Measurements from ENCODE around the gene ANKRD33B.
"Not testable (repeated sequence)": the region's sequence is repeated elsewhere in the genome, so short reads cannot be mapped to it uniquely, and the experiment has no call there.

The ANKRD33B gene

GRCh38 chr5:10596886-10597451 lies 33.1 kb downstream of the ANKRD33B start:
- peaks cover 66% of the 10 kb centered on the region for H3K4me1 Mint-ChIP-seq (ENCODE audit: low read depth)
- no peak overlapping the region for H3K4me3 Mint-ChIP-seq
- H3K9me3 Mint-ChIP-seq = peaks cover 6% of the 10 kb centered on the region
- no peaks in the 10 kb centered on the region for H3K27me3 Mint-ChIP-seq (ENCODE audit: low read depth)
- peaks cover 24% of the 10 kb centered on the region for H3K36me3 Mint-ChIP-seq (ENCODE audit: low read depth)
- H3K27ac Mint-ChIP-seq = no peak overlapping the region

GRCh38 chr5:10599113-10599512 lies 35.2 kb downstream of the ANKRD33B start:
- peaks cover 6% of the 10 kb centered on the region for H3K9me3 Mint-ChIP-seq
- H3K27me3 Mint-ChIP-seq (ENCODE audit: low read depth) = no peaks in the 10 kb centered on the region
- peaks cover 24% of the 10 kb centered on the region for H3K36me3 Mint-ChIP-seq (ENCODE audit: low read depth)
- H3K4me3 Mint-ChIP-seq = no peak overlapping the region
- peaks cover 55% of the 10 kb centered on the region for H3K4me1 Mint-ChIP-seq (ENCODE audit: low read depth)
- H3K27ac Mint-ChIP-seq = no peak overlapping the region

- Mint-ChIP-seq H3K4me3 (no peak overlapping the region), H3K36me3 (ENCODE audit: low read depth) (peaks cover 22% of the 10 kb centered on the region), H3K4me1 (ENCODE audit: low read depth) (peaks cover 50% of the 10 kb centered on the region), H3K27ac (no peak overlapping the region), H3K9me3 (peaks cover 6% of the 10 kb centered on the region), H3K27me3 (ENCODE audit: low read depth) (no peaks in the 10 kb centered on the region)
Observed at GRCh38 chr5:10599862-10600284, 36.0 kb downstream of the ANKRD33B start.

- Mint-ChIP-seq H3K9me3 (peaks cover 6% of the 10 kb centered on the region), H3K36me3 (ENCODE audit: low read depth) (peaks cover 25% of the 10 kb centered on the region), H3K4me3 (no peak overlapping the region), H3K27ac (no peak overlapping the region), H3K27me3 (ENCODE audit: low read depth) (no peaks in the 10 kb centered on the region), H3K4me1 (ENCODE audit: low read depth) (peaks cover 43% of the 10 kb centered on the region)
Observed at GRCh38 chr5:10600626-10601245, 36.9 kb downstream of the ANKRD33B start.

- Mint-ChIP-seq H3K27me3 (ENCODE audit: low read depth) (no peaks in the 10 kb centered on the region), H3K4me3 (no peak overlapping the region)
Observed at GRCh38 chr5:10601246-10602030, 37.6 kb downstream of the ANKRD33B start.

GRCh38 chr5:10602031-10602806 lies 38.3 kb downstream of the ANKRD33B start:
- H3K9me3 Mint-ChIP-seq = no peaks in the 10 kb centered on the region
- peaks cover 32% of the 10 kb centered on the region for H3K4me1 Mint-ChIP-seq (ENCODE audit: low read depth)
- H3K4me3 Mint-ChIP-seq = no peak overlapping the region
- no peaks in the 10 kb centered on the region for H3K27me3 Mint-ChIP-seq (ENCODE audit: low read depth)
- peaks cover 15% of the 10 kb centered on the region for H3K36me3 Mint-ChIP-seq (ENCODE audit: low read depth)
- no peak overlapping the region for H3K27ac Mint-ChIP-seq

More at GRCh38 chr5:10601246-10602030, 37.6 kb downstream of the ANKRD33B start:
- H3K36me3 Mint-ChIP-seq (ENCODE audit: low read depth) = peaks cover 22% of the 10 kb centered on the region
- H3K9me3 Mint-ChIP-seq = peaks cover 1% of the 10 kb centered on the region
- peak overlapping the region; percentile 52 for H3K27ac Mint-ChIP-seq
- H3K4me1 Mint-ChIP-seq (ENCODE audit: low read depth) = peaks cover 36% of the 10 kb centered on the region

GRCh38 chr5:10604975-10605374 lies 41.1 kb downstream of the ANKRD33B start:
- no peaks in the 10 kb centered on the region for H3K9me3 Mint-ChIP-seq
- H3K4me3 Mint-ChIP-seq = no peak overlapping the region
- no peaks in the 10 kb centered on the region for H3K27me3 Mint-ChIP-seq (ENCODE audit: low read depth)
- H3K4me1 Mint-ChIP-seq (ENCODE audit: low read depth) = peaks cover 25% of the 10 kb centered on the region
- no peak overlapping the region for H3K27ac Mint-ChIP-seq
- H3K36me3 Mint-ChIP-seq (ENCODE audit: low read depth) = peaks cover 5% of the 10 kb centered on the region

GRCh38 chr5:10606632-10607022 lies 42.8 kb downstream of the ANKRD33B start:
- H3K9me3 Mint-ChIP-seq; H3K36me3 Mint-ChIP-seq (ENCODE audit: low read depth); H3K27ac Mint-ChIP-seq; H3K4me3 Mint-ChIP-seq; H3K27me3 Mint-ChIP-seq (ENCODE audit: low read depth): not testable (repeated sequence)
- peaks cover 12% of the 10 kb centered on the region for H3K4me1 Mint-ChIP-seq (ENCODE audit: low read depth)

- Mint-ChIP-seq H3K27me3 (ENCODE audit: low read depth) (no peaks in the 10 kb centered on the region), H3K36me3 (ENCODE audit: low read depth) (peaks cover 5% of the 10 kb centered on the region), H3K4me3 (peak overlapping the region; percentile 25), H3K9me3 (no peaks in the 10 kb centered on the region), H3K4me1 (ENCODE audit: low read depth) (peaks cover 12% of the 10 kb centered on the region), H3K27ac (no peak overlapping the region)
Observed at GRCh38 chr5:10607023-10607665, 43.3 kb downstream of the ANKRD33B start.

GRCh38 chr5:10607666-10608073 lies 43.8 kb downstream of the ANKRD33B start:
- Mint-ChIP-seq H3K4me3 (no peak overlapping the region), H3K4me1 (ENCODE audit: low read depth) (peaks cover 13% of the 10 kb centered on the region), H3K27ac (no peak overlapping the region), H3K9me3 (no peaks in the 10 kb centered on the region), H3K36me3 (ENCODE audit: low read depth) (peaks cover 5% of the 10 kb centered on the region), H3K27me3 (ENCODE audit: low read depth) (no peaks in the 10 kb centered on the region)

- H3K4me3 Mint-ChIP-seq; H3K27ac Mint-ChIP-seq; H3K9me3 Mint-ChIP-seq; H3K27me3 Mint-ChIP-seq (ENCODE audit: low read depth); H3K36me3 Mint-ChIP-seq (ENCODE audit: low read depth): not testable (repeated sequence)
- peaks cover 13% of the 10 kb centered on the region for H3K4me1 Mint-ChIP-seq (ENCODE audit: low read depth)
Observed at GRCh38 chr5:10608081-10608480, 44.2 kb downstream of the ANKRD33B start.

GRCh38 chr5:10610058-10610457 lies 46.2 kb downstream of the ANKRD33B start:
- H3K4me1 Mint-ChIP-seq (ENCODE audit: low read depth) = peaks cover 13% of the 10 kb centered on the region
- no peak overlapping the region for H3K4me3 Mint-ChIP-seq
- H3K27me3 Mint-ChIP-seq (ENCODE audit: low read depth) = no peaks in the 10 kb centered on the region
- H3K9me3 Mint-ChIP-seq = no peaks in the 10 kb centered on the region
- peaks cover 4% of the 10 kb centered on the region for H3K36me3 Mint-ChIP-seq (ENCODE audit: low read depth)
- H3K27ac Mint-ChIP-seq = no peak overlapping the region

- H3K27me3 Mint-ChIP-seq (ENCODE audit: low read depth) = no peaks in the 10 kb centered on the region
- H3K9me3 Mint-ChIP-seq = no peaks in the 10 kb centered on the region
Observed at GRCh38 chr5:10611290-10611689, 47.4 kb downstream of the ANKRD33B start.

GRCh38 chr5:10612251-10612650 lies 48.4 kb downstream of the ANKRD33B start:
- no peak overlapping the region for H3K27ac Mint-ChIP-seq
- H3K4me1 Mint-ChIP-seq (ENCODE audit: low read depth) = peaks cover 8% of the 10 kb centered on the region
- no peaks in the 10 kb centered on the region for H3K36me3 Mint-ChIP-seq (ENCODE audit: low read depth)
- H3K4me3 Mint-ChIP-seq = no peak overlapping the region
- H3K9me3 Mint-ChIP-seq = no peaks in the 10 kb centered on the region
- no peaks in the 10 kb centered on the region for H3K27me3 Mint-ChIP-seq (ENCODE audit: low read depth)

More at GRCh38 chr5:10611290-10611689, 47.4 kb downstream of the ANKRD33B start:
- no peak overlapping the region for H3K4me3 Mint-ChIP-seq
- H3K4me1 Mint-ChIP-seq (ENCODE audit: low read depth) = peaks cover 13% of the 10 kb centered on the region
- no peaks in the 10 kb centered on the region for H3K36me3 Mint-ChIP-seq (ENCODE audit: low read depth)
- no peak overlapping the region for H3K27ac Mint-ChIP-seq
